ENCODE results near the gene MOCS3.

- TF ChIP-seq CTCF (IDR thresholded peaks at IDR 0.05) (peak; percentile 86 to 95 (median 90)), POLR2A (IDR thresholded peaks at IDR 0.05) (no peak)
Observed at GRCh38 chr20:50987493-50988210, 29.0 kb downstream of the MOCS3 start.

Data from testis (tissue), 2 donors.